VCaP (cell line): ENCODE results near the gene CPNE5.

Source experiments
- H3K27ac ChIP-seq: fragments of 450-650 bp; 2 replicates; pipeline ENCODE4 v1.5.1; 2017
- TF ChIP-seq, protein P1 (sequence below): fragments of 450-650 bp; conservative IDR thresholded peaks from 2 replicates; pipeline ENCODE4 v1.5.1; 2017; ENCODE audit warnings: mild to moderate bottlenecking, moderate library complexity

Gene CPNE5

DNA sequence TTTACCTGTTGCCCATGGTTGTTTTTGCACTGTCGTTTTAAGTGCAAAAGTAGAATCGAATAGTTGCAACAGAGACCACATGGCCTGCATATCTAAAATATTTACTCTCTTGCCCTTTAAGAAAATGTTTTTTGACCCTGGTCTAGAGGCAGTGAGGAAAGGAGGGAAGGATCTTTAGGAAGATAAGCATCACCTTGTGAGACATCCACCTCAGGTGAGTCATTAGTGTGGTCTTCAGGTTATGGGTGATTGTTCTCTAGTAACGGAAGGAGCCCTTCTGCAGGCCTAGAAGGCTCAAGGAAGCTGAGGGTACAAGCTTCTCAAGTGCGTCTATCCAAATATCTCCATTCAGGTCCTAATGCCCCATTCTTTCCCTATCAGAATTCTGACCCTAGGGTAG lies 148.2 kb downstream of the CPNE5 start:
- TF ChIP-seq, protein P1, sequence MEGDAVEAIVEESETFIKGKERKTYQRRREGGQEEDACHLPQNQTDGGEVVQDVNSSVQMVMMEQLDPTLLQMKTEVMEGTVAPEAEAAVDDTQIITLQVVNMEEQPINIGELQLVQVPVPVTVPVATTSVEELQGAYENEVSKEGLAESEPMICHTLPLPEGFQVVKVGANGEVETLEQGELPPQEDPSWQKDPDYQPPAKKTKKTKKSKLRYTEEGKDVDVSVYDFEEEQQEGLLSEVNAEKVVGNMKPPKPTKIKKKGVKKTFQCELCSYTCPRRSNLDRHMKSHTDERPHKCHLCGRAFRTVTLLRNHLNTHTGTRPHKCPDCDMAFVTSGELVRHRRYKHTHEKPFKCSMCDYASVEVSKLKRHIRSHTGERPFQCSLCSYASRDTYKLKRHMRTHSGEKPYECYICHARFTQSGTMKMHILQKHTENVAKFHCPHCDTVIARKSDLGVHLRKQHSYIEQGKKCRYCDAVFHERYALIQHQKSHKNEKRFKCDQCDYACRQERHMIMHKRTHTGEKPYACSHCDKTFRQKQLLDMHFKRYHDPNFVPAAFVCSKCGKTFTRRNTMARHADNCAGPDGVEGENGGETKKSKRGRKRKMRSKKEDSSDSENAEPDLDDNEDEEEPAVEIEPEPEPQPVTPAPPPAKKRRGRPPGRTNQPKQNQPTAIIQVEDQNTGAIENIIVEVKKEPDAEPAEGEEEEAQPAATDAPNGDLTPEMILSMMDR, result no peak
- no peak overlapping the region for H3K27ac ChIP-seq
